Natural killer cell (primary cell): ENCODE results near the gene ATG10. TPM values are rescaled to one million over a fixed set of nuclear protein-coding genes. Genes with fewer than 3 reads are reported as not detected.

ENCODE experiments used
- ATAC-seq, 3 donors: fragments of 150-1000 bp in 2 of 3; fragments of 200-7000 bp in 1 of 3; cut with Tn5 transposase; 1 replicate in 1 of 3; 2 replicates in 2 of 3; pipeline ENCODE4 v1.10.0; 2021; ENCODE audit warnings: mild to moderate bottlenecking in 2 of 3, moderate library complexity in 2 of 3
- DNase-seq, 2 donors: peaks; one replicate each; pipeline versions ENCODE4 v3.0.0 to v3.0.0-alpha.2; 2013 to 2021; ENCODE audit warnings: mixed read lengths in 1 of 2
- H3K27ac ChIP-seq: one replicate; pipeline ENCODE4 v1.5.1; 2013; ENCODE audit warnings: mild to moderate bottlenecking, low read length
- H3K27me3 ChIP-seq: one replicate; pipeline ENCODE4 v1.6.1; 2013; ENCODE audit warnings: low read length; ENCODE audit not compliant: control insufficient read depth, insufficient read depth
- H3K36me3 ChIP-seq: one replicate; pipeline ENCODE4 v1.6.1; 2013; ENCODE audit warnings: low read length; ENCODE audit not compliant: control insufficient read depth, insufficient read depth
- H3K4me1 ChIP-seq: one replicate; pipeline ENCODE4 v1.6.1; 2013; ENCODE audit warnings: low read length; ENCODE audit not compliant: control insufficient read depth, insufficient read depth
- H3K4me3 ChIP-seq: one replicate; pipeline ENCODE4 v1.5.1; 2013; ENCODE audit warnings: low read length
- H3K9me3 ChIP-seq: one replicate; pipeline ENCODE4 v1.6.1; 2013; ENCODE audit warnings: low read length; ENCODE audit not compliant: control insufficient read depth, insufficient read depth
- H3K27ac Mint-ChIP-seq, 2 donors: one replicate each; pipeline ENCODE4 v1.8.0; 2022; ENCODE audit warnings: mild to moderate bottlenecking in 2 of 2, mixed read lengths in 2 of 2, moderate library complexity in 1 of 2
- H3K27me3 Mint-ChIP-seq, 2 donors: one replicate each; pipeline ENCODE4 v1.8.0; 2022; ENCODE audit warnings: low read depth in 2 of 2, mixed read lengths in 2 of 2
- H3K36me3 Mint-ChIP-seq: one replicate; pipeline ENCODE4 v1.8.0; 2022; ENCODE audit warnings: mixed read lengths
- H3K4me1 Mint-ChIP-seq, 2 donors: one replicate each; pipeline ENCODE4 v1.8.0; 2022; ENCODE audit warnings: mixed read lengths in 2 of 2
- H3K4me3 Mint-ChIP-seq: one replicate; pipeline ENCODE4 v1.8.0; 2022; ENCODE audit warnings: mild to moderate bottlenecking, moderate library complexity, mixed read lengths
- H3K9me3 Mint-ChIP-seq, 2 donors: one replicate each; pipeline ENCODE4 v1.8.0; 2022; ENCODE audit warnings: mixed read lengths in 2 of 2
- CTCF ChIP-seq: fragments of 200-600 bp; IDR thresholded peaks from one replicate; pipeline ENCODE4 v1.8.0; 2022; ENCODE audit warnings: antibody characterized with exemption
- WGBS: methylation state at CpG from one replicate; pipeline ENCODE4 v1.1.7; 2013; ENCODE audit warnings: missing lambda C conversion rate; ENCODE audit not compliant: insufficient coverage; 5-methylcytosine and 5-hydroxymethylcytosine counted together
- intact Hi-C: fragments of 100-400 bp; cut with micrococcal nuclease; formaldehyde crosslinking; loops from one replicate; pipeline ENCODE4 v1.14.2; 2022
- total RNA-seq, 4 donors: library from RNA; stranded (reverse); fragments of 120-200 nt in 1 of 4; gene quantifications; one replicate each; pipeline versions ENCODE4 v1.2.3 to v1.2.4, GENCODE V29; 2013 to 2022

Gene ATG10
- total RNA-seq, 3 donors from 2014 or later (not counting 1 experiment from before 2014, with no cell fraction given), result 9.0 to 11.5 (median 11.4) TPM

- intact Hi-C loops, result no loop called here
- H3K27ac Mint-ChIP-seq, result no peak overlapping the region
- H3K9me3 Mint-ChIP-seq, result no peaks in the 10 kb centered on the region
- H3K9me3 ChIP-seq, result no peaks in the 10 kb centered on the region
- H3K4me3 Mint-ChIP-seq, result no peak overlapping the region
- no peaks in the 10 kb centered on the region for H3K27me3 ChIP-seq
- H3K27me3 Mint-ChIP-seq, result no peaks in the 10 kb centered on the region
- no peak overlapping the region for H3K4me3 ChIP-seq
- no peaks in the 10 kb centered on the region for H3K4me1 ChIP-seq
- no peaks in the 10 kb centered on the region for H3K36me3 Mint-ChIP-seq
- no peak for TF ChIP-seq CTCF
- H3K4me1 Mint-ChIP-seq, result no peaks in the 10 kb centered on the region
- WGBS, result 92% methylated on average over 1 of the region's 2 CpGs
- ATAC-seq, result no peak
- H3K36me3 ChIP-seq, result no peaks in the 10 kb centered on the region
- no peak overlapping the region for H3K27ac ChIP-seq
- no peak for DNase-seq
These were observed 100.3 kb downstream of the ATG10 start for GRCh38 chr5:82072138-82072537.

- Mint-ChIP-seq H3K4me1 (no peaks in the 10 kb centered on the region), H3K4me3 (no peak overlapping the region), H3K36me3 (no peaks in the 10 kb centered on the region), H3K9me3 (no peaks in the 10 kb centered on the region), H3K27me3 (no peaks in the 10 kb centered on the region), H3K27ac (no peak overlapping the region)
- no peak overlapping the region for H3K4me3 ChIP-seq
- no peaks in the 10 kb centered on the region for H3K9me3 ChIP-seq
- H3K36me3 ChIP-seq, result no peaks in the 10 kb centered on the region
- 94% methylated on average over 1 of the region's 1 CpG for WGBS
- no peak for TF ChIP-seq CTCF
- intact Hi-C loops, result no loop called here
- DNase-seq (no peak), ATAC-seq (no peak)
- H3K27me3 ChIP-seq, result no peaks in the 10 kb centered on the region
- no peak overlapping the region for H3K27ac ChIP-seq
- H3K4me1 ChIP-seq, result no peaks in the 10 kb centered on the region
These were observed 101.4 kb downstream of the ATG10 start for GRCh38 chr5:82073179-82073578.

- H3K27ac Mint-ChIP-seq, result no peak overlapping the region
- H3K4me3 Mint-ChIP-seq, result no peak overlapping the region
- DNase-seq (no peak), ATAC-seq (no peak)
- H3K27me3 Mint-ChIP-seq, result no peaks in the 10 kb centered on the region
- no peaks in the 10 kb centered on the region for H3K4me1 Mint-ChIP-seq
- WGBS, result 84% methylated on average over 2 of the region's 2 CpGs
- TF ChIP-seq CTCF, result no peak
- H3K36me3 Mint-ChIP-seq, result no peaks in the 10 kb centered on the region
- H3K9me3 Mint-ChIP-seq, result no peaks in the 10 kb centered on the region
- no peaks in the 10 kb centered on the region for H3K9me3 ChIP-seq
- H3K27me3 ChIP-seq, result no peaks in the 10 kb centered on the region
- H3K36me3 ChIP-seq, result no peaks in the 10 kb centered on the region
- no peak overlapping the region for H3K27ac ChIP-seq
- intact Hi-C loops, result no loop called here
- H3K4me3 ChIP-seq, result no peak overlapping the region
- no peaks in the 10 kb centered on the region for H3K4me1 ChIP-seq
These were observed 103.1 kb downstream of the ATG10 start for GRCh38 chr5:82074950-82075349.

GRCh38 chr5:82077496-82077895 lies 105.7 kb downstream of the ATG10 start:
- H3K27me3 ChIP-seq, result no peaks in the 10 kb centered on the region
- H3K27ac ChIP-seq, result no peak overlapping the region
- intact Hi-C loops, result no loop called here
- Mint-ChIP-seq H3K27me3 (no peaks in the 10 kb centered on the region), H3K27ac (no peak overlapping the region), H3K4me1 (no peaks in the 10 kb centered on the region), H3K4me3 (no peak overlapping the region), H3K36me3 (no peaks in the 10 kb centered on the region), H3K9me3 (no peaks in the 10 kb centered on the region)
- DNase-seq, result no peak
- no peaks in the 10 kb centered on the region for H3K36me3 ChIP-seq
- H3K4me3 ChIP-seq, result no peak overlapping the region
- no peaks in the 10 kb centered on the region for H3K9me3 ChIP-seq
- ATAC-seq, result no peak
- no peaks in the 10 kb centered on the region for H3K4me1 ChIP-seq
- 99% methylated on average over 5 of the region's 5 CpGs for WGBS
- TF ChIP-seq CTCF, result no peak
